ENCODE measurements around the gene LRRN2.

Gene LRRN2

DNA sequence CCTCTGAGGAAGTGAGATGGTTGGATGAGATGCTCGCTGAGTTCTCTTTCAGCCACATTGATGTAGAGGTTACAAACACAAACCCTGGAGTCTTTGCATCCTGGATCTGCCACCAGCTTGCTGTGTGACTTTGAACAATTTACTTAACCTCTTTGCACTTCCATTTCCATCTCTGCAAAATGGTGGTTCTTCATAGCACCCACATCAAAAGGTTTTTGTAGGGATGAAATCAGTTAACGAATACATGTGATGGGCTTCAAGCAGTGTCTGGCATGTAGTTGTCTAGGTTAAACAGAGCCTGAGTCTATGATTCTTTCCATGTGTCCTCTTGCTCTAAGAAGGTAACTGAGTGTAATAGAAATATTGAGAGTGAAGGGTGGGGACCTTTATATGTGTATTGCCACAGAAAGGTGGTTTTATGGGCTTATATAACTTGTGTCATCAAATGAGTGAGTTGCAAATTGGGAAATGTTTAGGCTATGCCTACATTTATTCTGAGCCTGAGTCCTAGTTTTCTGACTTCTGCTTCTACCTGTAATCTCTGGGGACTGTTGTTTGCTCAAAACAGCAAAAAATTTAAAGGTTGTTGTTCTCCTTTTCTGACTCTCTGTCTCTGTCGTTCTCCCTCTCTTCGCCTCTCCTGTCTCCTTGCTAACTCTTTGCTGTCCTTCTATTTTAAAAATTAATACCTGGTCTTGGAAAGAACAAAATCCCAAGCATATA, 27.3 kb upstream of the LRRN2 start:
- no peak for DNase-seq (ENCODE audit: low read depth)
- TF ChIP-seq, protein P1, sequence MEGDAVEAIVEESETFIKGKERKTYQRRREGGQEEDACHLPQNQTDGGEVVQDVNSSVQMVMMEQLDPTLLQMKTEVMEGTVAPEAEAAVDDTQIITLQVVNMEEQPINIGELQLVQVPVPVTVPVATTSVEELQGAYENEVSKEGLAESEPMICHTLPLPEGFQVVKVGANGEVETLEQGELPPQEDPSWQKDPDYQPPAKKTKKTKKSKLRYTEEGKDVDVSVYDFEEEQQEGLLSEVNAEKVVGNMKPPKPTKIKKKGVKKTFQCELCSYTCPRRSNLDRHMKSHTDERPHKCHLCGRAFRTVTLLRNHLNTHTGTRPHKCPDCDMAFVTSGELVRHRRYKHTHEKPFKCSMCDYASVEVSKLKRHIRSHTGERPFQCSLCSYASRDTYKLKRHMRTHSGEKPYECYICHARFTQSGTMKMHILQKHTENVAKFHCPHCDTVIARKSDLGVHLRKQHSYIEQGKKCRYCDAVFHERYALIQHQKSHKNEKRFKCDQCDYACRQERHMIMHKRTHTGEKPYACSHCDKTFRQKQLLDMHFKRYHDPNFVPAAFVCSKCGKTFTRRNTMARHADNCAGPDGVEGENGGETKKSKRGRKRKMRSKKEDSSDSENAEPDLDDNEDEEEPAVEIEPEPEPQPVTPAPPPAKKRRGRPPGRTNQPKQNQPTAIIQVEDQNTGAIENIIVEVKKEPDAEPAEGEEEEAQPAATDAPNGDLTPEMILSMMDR (IDR thresholded peaks at IDR 0.05; ENCODE audit: low read length, missing control alignments) = no peak
- H3K4me3 ChIP-seq (replicated peaks; ENCODE audit: low read depth, low read length) = no peak overlapping the region

DNA sequence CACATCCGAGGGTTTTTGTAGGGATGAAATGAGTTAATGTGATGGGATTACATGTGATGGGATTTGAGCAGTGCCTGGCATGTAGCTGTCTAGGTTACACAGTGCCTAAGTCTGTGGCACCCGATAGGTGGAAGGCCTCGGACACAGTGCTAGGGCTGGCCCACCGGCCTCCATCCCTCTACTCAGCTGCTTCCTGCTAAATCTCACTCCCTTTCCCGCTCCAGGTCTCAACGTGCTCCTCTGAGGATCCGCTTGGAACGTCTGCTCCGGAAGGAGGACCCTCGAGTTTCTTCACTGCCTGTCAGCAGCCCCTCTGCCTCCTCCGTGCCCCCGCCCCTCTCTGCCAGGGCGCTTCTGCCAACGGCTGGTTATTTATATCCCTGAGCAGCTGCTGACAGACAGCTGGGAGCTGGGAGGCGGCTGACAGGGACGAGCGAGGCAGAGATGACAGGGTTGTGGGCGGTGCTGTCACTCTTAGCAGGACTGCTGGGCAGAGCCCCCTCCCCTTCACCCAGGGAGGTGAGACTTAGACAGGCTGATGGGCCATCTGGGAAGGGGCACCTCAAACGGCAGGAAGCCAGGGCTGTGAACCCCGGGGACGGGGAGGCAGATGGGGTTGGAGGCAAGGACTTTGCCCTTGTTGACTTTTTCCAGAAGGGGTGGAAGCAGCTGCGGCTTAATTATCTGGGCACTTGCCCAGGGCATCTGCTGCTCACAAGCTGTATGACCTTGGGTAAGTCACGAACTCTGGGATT, 26.6 kb upstream of the LRRN2 start:
- no peak for DNase-seq (ENCODE audit: low read depth)
- H3K4me3 ChIP-seq (replicated peaks; ENCODE audit: low read depth, low read length) = no peak overlapping the region
- TF ChIP-seq, protein P1 (IDR thresholded peaks at IDR 0.05; ENCODE audit: low read length, missing control alignments) = no peak

DNA sequence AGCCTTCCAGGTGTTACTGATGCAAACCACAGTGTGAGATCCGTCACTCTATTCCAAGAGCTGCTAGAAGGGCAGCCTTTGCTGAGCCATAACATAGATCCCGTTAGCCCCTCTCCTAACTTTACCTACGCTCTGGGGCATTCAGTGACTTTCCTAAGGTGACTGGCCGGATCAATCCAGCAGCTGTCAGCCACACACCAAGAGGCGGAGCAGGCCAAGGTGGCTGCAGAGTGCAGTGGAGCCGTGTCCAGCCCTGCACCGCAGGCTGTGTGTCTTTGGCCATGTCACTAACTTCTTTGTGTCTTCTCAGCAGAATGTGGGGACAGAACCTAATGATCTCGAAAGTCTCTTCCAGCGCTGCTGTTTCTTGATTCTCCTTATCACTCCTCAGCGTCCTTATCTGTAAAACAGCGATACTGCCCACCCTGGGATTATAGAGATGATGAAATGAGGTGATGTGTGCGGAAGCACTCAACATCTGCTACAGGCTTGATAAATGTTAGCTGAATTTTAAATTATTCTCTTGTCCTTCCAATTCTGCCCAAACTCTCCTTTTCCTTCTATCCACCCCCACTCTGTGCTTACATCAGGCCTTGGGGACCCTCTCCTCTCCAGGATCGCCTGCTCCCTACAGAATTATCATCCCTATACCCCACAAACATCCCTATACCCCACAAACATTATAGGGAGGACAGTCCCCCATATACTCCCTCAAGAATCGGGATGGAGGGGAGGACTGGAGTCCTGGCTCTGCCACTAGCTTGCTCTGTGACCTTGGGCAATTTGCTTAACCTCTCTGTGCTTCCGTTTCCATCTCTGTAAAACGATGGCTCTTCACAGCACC, 25.8 kb upstream of the LRRN2 start:
- DNase-seq (ENCODE audit: low read depth) = no peak
- no peak overlapping the region for H3K4me3 ChIP-seq (replicated peaks; ENCODE audit: low read depth, low read length)
- TF ChIP-seq, protein P1 (IDR thresholded peaks at IDR 0.05; ENCODE audit: low read length, missing control alignments) = no peak

GRCh38 chr1:204709960-204710912, 24.7 kb upstream of the LRRN2 start:
- TF ChIP-seq, protein P1 (IDR thresholded peaks at IDR 0.05; ENCODE audit: low read length, missing control alignments) = no peak
- DNase-seq (ENCODE audit: low read depth) = no peak
- H3K4me3 ChIP-seq (replicated peaks; ENCODE audit: low read depth, low read length) = no peak overlapping the region

DNA sequence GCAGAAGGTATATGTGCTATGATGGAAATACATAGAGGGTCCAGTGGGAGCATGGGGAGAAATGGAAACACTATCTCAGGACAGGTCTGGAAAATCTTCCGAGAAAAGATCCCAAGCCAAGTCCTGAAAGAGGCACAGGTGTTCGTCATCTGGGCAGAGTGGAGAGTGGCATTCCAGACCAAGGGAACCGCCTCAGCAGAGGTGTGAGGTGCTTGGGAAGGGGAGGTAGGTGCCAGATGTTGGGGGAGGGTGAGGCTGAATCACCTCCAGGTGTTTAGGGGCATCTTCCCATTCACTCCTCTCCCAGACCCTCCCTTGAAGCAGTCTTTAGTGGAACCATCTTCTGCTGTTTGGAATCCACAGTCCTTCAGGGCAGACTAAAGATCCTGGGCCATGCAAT, 23.5 kb upstream of the LRRN2 start:
- no peak for DNase-seq (ENCODE audit: low read depth)
- H3K4me3 ChIP-seq (replicated peaks; ENCODE audit: low read depth, low read length) = no peak overlapping the region
- TF ChIP-seq, protein P1 (IDR thresholded peaks at IDR 0.05; ENCODE audit: low read length, missing control alignments) = no peak

Data from fibroblast of pulmonary artery (primary cell).